ENCODE measurements around the gene AFP.

The AFP gene

DNA sequence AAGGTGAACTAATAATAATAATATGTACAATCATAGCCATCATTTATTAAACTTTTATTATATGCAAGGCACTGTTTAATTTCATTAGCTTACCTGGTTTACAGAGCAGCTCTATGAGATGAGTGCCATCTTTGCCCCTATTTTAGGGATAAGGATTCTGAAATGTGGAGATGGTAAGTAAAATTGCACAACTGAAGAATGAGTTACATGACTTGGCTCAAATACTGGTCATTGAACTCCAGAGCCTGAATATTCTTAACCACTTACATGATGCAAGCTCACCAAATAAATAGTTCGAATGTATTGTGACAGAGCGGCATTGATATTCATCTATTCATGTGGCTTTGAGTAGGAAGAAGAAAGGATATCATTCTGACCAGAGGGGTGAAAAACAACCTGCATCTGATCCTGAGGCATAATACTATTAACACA is 20.2 kb upstream of the AFP start:
- DNase-seq = no peak

- no peak for DNase-seq
Observed at GRCh38 chr4:73416423-73417087, 19.5 kb upstream of the AFP start.

DNA sequence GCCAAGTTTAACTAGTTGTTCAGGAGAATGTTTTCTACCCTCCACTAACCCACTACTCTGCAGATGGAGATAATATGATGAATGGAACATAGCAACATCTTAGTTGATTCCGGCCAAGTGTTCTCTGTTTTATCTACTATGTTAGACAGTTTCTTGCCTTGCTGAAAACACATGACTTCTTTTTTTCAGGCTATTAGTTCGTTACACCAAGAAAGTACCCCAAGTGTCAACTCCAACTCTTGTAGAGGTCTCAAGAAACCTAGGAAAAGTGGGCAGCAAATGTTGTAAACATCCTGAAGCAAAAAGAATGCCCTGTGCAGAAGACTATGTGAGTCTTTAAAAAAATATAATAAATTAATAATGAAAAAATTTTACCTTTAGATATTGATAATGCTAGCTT is 18.7 kb upstream of the AFP start:
- DNase-seq = no peak

DNA sequence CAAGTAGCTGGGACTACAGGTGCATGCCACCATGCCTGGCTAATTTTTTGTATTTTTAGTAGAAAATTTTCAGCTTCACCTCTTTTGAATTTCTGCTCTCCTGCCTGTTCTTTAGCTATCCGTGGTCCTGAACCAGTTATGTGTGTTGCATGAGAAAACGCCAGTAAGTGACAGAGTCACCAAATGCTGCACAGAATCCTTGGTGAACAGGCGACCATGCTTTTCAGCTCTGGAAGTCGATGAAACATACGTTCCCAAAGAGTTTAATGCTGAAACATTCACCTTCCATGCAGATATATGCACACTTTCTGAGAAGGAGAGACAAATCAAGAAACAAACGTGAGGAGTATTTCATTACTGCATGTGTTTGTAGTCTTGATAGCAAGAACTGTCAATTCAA is 18.0 kb upstream of the AFP start:
- DNase-seq = no peak

DNA sequence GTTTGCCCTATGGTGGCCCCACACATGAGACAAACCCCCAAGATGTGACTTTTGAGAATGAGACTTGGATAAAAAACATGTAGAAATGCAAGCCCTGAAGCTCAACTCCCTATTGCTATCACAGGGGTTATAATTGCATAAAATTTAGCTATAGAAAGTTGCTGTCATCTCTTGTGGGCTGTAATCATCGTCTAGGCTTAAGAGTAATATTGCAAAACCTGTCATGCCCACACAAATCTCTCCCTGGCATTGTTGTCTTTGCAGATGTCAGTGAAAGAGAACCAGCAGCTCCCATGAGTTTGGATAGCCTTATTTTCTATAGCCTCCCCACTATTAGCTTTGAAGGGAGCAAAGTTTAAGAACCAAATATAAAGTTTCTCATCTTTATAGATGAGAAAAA is 17.3 kb upstream of the AFP start:
- no peak for DNase-seq

DNA sequence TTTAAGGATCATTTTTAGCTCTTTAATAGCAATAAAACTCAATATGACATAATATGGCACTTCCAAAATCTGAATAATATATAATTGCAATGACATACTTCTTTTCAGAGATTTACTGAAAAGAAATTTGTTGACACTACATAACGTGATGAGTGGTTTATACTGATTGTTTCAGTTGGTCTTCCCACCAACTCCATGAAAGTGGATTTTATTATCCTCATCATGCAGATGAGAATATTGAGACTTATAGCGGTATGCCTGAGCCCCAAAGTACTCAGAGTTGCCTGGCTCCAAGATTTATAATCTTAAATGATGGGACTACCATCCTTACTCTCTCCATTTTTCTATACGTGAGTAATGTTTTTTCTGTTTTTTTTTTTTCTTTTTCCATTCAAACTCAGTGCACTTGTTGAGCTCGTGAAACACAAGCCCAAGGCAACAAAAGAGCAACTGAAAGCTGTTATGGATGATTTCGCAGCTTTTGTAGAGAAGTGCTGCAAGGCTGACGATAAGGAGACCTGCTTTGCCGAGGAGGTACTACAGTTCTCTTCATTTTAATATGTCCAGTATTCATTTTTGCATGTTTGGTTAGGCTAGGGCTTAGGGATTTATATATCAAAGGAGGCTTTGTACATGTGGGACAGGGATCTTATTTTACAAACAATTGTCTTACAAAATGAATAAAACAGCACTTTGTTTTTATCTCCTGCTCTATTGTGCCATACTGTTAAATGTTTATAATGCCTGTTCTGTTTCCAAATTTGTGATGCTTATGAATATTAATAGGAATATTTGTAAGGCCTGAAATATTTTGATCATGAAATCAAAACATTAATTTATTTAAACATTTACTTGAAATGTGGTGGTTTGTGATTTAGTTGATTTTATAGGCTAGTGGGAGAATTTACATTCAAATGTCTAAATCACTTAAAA is 16.6 kb upstream of the AFP start:
- DNase-seq = no peak

DNA sequence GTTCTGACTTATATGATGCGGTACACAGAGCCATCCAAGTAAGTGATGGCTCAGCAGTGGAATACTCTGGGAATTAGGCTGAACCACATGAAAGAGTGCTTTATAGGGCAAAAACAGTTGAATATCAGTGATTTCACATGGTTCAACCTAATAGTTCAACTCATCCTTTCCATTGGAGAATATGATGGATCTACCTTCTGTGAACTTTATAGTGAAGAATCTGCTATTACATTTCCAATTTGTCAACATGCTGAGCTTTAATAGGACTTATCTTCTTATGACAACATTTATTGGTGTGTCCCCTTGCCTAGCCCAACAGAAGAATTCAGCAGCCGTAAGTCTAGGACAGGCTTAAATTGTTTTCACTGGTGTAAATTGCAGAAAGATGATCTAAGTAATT is 15.4 kb upstream of the AFP start:
- no peak for DNase-seq

DNA sequence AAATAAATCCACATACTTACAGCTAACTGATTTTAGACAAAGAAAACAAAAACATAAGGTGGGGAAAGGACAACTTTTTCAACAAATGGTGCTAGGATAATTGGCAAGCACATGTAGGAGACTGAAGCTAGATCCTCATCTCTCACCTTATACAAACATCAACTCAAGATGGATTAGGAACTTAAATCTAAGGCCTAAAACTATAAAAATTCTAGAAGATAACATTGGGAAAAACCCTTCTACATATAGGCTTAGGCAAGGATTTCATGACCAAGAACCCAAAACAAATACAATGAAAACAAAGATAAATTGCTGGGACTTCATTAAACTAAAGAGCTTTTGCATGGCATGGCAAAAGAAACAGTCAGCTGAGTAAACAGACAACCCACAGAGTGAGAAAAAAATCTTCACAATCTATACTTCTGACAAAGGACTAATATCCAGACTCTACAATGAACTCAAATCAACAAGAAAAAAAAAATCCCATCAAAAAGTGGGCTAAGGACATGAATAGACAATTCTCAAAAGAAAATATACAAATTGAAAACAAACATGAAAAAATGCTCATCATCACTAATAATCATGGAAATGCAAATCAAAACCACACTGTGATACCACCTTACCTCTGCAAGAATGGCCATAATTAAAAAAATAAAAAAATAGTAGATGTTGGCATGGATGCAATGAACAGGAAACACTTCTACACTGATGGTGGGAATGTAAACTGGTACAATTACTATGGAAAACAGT is 14.1 kb upstream of the AFP start:
- DNase-seq = no peak

DNA sequence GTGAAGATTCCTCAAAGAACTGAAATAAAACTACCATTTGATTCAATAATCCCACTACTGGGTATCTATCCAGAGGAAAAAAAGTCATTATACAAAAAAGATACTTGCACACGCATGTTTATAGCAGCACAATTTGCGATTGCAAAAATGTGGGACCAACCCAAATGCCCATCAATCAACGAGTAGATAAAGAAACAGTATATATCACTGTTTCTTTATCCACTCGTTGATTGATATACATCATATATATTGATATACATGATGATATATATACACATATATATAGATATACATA is 13.6 kb upstream of the AFP start:
- DNase-seq = no peak

GRCh38 chr4:73423184-73423583 is 12.8 kb upstream of the AFP start:
- no peak for DNase-seq

GRCh38 chr4:73426666-73427065 is 9.4 kb upstream of the AFP start:
- no peak for DNase-seq

DNA sequence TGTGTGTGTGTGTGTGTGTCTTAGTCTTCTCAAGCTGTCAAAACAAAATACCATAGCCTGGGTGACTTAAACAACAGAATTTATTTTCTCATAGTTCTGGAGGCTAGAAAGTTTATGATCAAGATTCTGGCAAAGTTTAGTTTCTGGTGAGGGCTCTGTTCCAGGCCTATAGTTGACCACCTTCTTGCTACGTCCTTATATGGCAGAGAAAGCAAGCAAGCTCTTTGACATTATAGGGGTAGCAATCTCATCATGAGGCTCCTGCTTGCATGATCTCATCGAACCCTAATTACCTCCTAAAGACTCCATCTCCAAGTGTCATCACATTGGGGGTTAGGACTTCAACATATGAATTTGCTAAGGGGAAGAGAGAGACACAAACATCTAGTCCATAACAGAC is 6.9 kb upstream of the AFP start:
- no peak for DNase-seq

DNA sequence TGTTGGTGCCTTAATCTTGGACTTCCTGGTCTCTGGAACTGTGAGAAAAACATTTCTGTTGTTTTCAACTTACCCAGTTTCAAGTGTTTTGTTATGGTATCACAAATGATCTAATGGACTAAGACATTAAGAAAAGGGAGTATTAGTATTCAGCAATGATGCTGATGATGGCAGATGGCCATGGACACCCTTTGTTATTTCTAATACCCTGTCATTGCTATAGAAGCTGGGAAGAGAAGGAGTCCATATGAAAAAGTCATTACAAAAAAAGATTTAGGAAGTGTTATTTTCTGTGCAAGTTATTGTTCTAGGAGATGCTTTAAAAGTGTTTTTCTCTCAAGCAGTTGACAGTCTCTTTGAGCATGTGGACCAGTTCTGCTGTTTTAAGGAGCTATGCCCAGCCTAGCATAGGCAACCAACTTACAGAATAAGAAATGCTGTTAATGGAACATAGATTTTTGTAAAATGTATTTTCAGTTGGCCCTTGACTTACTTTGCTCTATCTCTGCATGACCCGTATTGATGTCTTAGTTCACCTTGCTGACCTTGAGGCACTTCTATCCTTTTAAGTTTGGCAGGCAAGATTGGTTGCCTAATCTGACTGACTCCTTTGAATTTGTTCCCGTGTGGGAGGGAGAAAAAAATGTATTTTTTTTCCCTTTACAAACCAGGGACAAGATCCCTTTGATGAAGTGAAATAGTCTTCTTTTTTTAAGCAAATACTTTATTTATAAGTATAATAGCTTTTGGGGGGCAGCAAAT is 6.0 kb upstream of the AFP start:
- DNase-seq = no peak

- DNase-seq = no peak
Observed at GRCh38 chr4:73431813-73432168, 4.2 kb upstream of the AFP start.

DNA sequence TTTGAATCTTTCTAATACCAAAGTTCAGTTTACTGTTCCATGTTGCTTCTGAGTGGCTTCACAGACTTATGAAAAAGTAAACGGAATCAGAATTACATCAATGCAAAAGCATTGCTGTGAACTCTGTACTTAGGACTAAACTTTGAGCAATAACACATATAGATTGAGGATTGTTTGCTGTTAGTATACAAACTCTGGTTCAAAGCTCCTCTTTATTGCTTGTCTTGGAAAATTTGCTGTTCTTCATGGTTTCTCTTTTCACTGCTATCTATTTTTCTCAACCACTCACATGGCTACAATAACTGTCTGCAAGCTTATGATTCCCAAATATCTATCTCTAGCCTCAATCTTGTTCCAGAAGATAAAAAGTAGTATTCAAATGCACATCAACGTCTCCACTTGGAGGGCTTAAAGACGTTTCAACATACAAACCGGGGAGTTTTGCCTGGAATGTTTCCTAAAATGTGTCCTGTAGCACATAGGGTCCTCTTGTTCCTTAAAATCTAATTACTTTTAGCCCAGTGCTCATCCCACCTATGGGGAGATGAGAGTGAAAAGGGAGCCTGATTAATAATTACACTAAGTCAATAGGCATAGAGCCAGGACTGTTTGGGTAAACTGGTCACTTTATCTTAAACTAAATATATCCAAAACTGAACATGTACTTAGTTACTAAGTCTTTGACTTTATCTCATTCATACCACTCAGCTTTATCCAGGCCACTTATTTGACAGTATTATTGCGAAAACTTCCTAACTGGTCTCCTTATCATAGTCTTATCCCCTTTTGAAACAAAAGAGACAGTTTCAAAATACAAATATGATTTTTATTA is 3.6 kb upstream of the AFP start:
- no peak for DNase-seq

GRCh38 chr4:73433140-73433539 is 2.9 kb upstream of the AFP start:
- no peak for DNase-seq

- DNase-seq = no peak
Observed at GRCh38 chr4:73434311-73434710, 1.7 kb upstream of the AFP start.

DNA sequence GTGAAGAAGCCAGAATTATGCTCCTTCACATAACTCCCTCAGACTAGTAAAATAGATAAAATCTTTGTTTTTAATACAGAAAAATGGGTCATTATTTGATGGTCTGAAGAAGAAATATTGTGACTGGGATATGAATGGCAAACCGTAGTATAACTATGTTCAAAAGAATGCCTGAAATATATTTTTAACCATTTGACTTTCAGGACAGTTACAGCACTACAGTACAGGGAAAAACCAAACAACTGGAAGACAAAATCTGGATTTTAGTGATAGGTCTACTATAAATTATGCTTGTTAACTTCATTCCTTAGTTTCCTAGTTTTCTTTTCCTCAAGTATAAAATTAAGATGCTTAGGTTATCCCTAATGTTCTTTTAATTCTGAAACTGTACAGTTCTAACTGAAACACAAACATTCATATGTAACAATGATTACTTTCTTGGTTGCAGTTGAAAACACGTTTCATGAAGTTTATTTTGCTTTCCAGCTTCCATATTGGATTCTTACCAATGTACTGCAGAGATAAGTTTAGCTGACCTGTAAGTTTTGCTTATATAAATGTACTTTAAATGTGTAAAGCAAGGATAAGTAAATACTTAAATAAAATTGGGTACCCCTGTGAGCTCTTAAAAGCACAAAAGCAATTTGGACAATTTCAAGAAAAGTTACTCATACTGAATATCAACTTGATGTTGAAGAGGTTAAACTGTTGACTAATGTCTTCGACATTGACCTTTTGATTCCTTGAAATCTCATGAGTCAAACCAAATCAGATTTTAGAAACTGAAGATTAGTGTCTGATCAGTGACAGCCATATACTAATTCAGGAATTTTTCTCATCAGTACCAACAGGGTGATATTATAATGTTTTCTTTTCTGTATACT is 895 bp downstream of the AFP start:
- no peak for DNase-seq

DNA sequence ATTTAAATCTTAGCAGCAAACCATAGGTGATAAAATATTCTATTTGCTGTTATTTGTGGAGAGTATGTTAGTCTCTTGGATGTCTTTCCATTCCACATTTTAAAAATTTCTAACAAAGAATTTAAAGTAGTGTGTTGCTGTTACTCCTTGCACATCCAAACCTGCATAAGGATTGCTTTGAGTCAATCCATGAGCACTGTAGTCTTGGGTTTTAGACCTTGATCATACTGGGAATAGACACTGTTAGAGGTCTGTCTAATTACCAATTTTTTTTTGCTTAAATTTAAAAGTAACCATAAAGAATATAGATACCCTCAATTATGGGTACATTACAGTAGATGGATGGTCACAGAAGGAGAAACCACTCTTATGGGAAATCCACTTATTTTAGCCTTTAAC is 1.5 kb downstream of the AFP start:
- DNase-seq = no peak

GRCh38 chr4:73438048-73438447 is 2.0 kb downstream of the AFP start:
- no peak for DNase-seq

DNA sequence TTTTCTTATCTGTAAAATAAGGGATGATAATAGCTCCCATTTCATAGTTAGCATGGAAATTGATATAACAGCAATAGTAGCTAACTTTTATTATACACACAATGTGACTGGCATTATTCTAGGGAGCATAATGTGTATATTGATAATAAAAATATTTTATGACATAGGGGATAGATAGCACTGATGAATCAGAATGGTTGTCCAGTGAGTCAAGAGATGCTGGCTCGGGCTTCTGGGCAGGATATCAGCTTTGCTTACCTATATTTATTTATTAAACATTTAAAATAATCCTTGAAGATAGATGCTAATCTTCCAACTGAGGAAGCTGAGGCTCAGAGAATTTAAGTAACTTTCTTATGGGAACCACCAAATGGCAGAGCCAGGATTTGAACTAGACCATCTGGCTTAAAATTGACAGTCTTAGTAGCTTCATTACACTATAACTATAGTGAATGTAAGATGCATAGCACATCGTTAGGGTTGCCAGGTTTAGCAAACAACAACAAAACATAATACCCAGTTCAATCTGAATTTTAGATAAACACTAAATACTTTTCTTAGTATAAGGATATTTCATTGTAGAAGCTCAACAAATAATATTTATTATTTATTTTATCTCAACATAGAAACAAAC is 2.7 kb downstream of the AFP start:
- no peak for DNase-seq

Data from T-helper 2 cell (primary cell).